HG03159 (cell line): ENCODE data around the gene GNAI2.
A peak's percentile ranks its signal among the peaks of the same experiment; 100 is the strongest.

ENCODE experiments used
- ATAC-seq: cut with Tn5 transposase; IDR thresholded peaks from one replicate; pipeline ENCODE4 v1.9.1; 2021; ENCODE audit warnings: mild to moderate bottlenecking, moderate library complexity; ENCODE audit not compliant: unreplicated experiment

Gene GNAI2

DNA sequence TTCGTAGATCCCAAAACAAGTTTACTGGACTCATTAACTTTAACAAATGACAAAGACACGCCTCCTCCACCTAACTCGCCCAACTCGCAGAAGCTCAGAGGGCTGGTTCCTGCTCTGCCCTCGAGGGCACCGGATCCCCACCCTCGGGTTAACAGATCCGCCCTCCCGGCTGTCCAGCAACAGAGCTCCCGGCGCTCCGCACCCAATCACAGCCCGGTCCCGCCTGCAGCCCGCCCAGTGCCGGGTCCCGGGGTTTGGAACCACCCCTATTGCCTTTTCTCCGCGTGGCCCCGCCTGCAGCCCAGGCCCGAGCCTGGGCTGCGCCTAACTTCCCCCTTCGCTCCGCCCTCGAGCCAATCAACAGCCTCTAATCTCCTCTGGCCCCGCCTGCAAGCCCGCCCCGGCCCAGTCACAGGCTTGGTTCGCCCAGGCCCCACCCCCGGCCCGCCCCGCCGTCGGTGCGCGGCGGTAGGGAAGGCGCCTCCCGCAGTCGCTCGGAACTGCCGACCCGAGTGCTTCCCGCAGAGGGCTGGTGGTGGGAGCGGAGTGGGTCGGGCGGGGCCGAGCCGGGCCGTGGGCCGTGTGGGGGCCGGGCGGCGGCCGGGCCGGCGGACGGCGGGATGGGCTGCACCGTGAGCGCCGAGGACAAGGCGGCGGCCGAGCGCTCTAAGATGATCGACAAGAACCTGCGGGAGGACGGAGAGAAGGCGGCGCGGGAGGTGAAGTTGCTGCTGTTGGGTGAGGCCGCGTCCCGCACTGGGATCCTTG lies at the start of gene GNAI2:
Gene GNAI2 (plus strand): TSS at position 489 of the 768 bp plus-strand sequence. CDS start 132 bp downstream, at position 621.
- peak; percentile 91 for ATAC-seq

DNA sequence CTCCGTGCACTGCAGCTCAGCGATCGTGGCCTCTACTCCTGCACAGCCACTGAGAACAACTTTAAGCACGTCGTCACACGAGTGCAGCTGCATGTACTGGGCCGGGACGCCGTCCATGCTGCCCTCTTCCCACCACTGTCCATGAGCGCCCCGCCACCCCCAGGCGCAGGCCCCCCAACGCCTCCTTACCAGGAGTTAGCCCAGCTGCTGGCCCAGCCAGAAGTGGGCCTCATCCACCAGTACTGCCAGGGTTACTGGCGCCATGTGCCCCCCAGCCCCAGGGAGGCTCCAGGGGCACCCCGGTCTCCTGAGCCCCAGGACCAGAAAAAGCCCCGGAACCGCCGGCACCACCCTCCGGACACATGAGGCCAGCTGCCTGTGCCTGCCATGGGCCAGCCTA lies 48.3 kb upstream of the GNAI2 start:
- ATAC-seq: no peak

- ATAC-seq: no peak
These were observed 46.7 kb upstream of the GNAI2 start for GRCh38 chr3:50189274-50189673.

DNA sequence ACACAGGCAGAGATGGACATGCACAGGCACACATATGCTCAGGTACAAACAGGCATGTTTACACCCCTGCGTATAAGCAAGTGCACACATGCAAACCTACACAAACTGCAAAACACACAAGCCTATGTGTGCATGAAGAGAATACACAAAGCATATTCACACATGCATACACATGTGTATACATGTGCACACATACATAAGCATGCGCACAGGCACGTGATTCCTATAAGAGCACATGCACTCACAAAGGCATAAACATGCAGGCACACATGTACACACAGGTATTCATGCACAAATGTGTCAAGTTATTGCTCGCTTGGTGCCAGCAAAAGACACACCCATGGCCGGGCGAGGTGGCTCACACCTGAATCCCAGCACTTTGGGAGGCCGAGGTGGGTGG lies 46.0 kb upstream of the GNAI2 start:
- no peak for ATAC-seq

- no peak for ATAC-seq
These were observed 44.9 kb upstream of the GNAI2 start, which contains the start of gene GNAT1 for GRCh38 chr3:50190936-50191660. Gene GNAT1 (plus strand): TSS chr3:50191610. CDS start chr3:50191726, 116 bp downstream.

GRCh38 chr3:50192124-50192523 lies 43.9 kb upstream of the GNAI2 start:
- no peak for ATAC-seq

- no peak for ATAC-seq
These were observed 43.3 kb upstream of the GNAI2 start for GRCh38 chr3:50192689-50193141.

GRCh38 chr3:50193286-50193685 lies 42.7 kb upstream of the GNAI2 start:
- no peak for ATAC-seq

DNA sequence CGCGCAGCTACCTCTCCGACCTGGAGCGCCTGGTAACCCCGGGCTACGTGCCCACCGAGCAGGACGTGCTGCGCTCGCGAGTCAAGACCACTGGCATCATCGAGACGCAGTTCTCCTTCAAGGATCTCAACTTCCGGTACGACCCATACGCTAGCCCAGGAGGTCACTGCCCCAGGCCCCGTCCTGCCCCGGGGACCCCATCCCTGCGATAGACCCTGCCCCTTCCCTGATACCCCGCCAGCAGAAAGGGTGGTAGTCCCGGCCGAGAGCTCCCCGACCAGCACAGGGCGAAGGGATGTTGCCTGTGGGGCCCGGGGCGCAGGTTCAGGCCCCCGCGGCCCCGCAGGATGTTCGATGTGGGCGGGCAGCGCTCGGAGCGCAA lies 42.3 kb upstream of the GNAI2 start:
- no peak for ATAC-seq

- no peak for ATAC-seq
These were observed 41.7 kb upstream of the GNAI2 start for GRCh38 chr3:50194128-50194902.

- ATAC-seq: no peak
These were observed 41.0 kb upstream of the GNAI2 start for GRCh38 chr3:50194903-50195500.

DNA sequence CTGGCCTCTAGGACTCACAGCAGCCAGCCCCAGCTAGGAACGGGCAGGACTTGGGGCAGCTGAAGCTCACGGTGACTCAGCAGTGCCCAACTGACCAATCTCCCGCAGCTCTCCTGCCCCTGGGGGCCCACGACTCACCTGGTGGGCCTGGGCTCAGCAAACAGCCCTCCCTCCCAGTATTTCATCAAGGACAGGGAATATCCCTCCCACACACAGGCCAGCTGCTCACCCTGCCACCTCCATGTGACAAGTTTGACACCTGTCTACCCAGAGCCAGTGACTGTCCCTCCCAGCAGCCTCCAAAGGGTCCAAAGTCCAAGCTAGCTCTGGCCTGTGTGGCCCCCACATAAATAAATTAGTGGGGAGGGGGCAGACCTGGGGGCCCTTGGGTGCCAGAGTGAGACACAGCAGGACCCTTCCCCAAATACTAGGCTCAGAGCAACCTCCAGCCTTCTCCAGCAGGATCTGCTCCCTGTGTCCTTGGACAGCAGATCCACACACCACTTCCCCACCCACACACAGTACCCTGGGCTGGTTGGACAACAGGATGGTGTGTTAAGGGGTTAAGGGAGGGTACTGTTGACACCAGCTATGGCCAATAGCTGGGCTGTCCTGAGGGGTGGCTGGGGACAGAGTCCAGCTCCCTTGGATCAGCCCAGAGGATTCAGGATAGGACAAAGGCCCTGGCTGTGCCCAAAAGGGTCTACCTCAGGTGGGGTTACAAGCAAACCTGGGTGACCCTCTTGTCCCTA lies 40.3 kb upstream of the GNAI2 start:
- no peak for ATAC-seq

GRCh38 chr3:50196253-50196801 lies 39.7 kb upstream of the GNAI2 start:
- ATAC-seq: no peak

DNA sequence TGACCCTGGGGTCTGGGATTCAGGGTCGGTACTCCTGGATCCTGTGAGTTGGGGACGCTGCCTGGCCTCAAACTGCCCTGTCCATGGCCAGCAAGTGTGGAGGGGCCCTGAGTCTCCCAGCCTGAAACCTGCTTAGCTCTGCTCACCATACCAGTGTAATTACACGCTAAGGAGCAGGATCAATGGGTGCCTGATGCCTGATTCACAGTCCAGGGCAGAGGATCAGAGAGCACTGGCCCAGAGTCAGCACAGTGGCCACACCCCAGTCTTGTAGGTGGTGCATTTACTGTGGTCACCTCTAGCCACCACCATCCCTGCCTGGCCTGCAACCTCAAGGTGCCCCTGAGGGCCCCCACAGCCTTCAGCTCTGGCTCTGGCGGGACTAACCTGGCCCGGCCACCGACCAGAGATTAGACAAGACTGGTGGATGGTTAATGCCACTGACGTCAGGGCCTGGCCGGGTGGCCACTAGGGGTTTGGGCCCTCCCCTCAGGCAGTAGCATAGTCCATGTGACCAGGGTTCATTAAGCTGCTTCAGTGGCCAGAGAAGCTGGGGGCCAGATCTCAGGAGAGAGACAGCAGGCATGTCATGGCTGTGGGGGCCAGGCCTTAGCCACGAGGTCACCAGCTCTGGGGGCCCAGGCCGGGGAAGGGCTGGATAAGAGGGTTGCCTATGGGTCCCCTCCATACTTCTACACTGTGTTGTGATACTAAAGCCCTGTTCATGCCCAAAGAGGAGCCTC lies 34.3 kb upstream of the GNAI2 start:
- ATAC-seq: no peak

GRCh38 chr3:50202353-50203112 lies 33.5 kb upstream of the GNAI2 start:
- no peak for ATAC-seq

DNA sequence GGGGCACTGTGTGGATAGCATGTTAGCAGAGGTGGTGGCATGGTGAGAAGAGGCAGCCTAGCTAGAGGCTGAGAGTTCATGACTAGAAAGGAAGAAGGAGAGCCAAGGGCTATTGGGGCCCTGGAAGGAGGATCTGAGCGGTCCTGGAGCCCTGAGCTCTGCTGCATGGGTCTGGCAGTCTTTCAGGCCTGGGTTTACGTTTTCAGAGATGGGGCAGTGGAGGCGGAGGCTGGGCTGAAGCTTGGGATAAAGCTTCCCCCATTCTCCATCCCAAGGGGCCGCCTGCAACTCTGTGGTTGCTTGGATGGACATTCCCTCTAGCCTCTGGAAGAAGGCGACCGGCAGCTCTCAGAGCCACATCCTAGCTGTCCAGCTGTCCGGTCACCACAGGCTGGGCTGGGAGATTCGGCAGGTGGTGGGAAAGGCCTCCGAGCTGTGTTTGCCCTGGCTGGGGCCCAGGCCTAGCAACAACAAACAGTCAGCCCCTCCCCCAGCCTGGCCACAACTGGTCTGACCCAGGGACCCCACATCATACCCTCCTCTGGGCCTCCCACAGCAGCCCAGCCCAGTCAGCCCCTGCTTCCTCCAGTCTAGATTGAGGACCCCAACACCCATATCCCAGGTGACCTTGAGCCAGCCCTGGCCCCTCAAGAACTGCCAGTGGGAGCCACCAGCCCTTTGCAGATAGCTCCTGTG lies 32.7 kb upstream of the GNAI2 start:
- no peak for ATAC-seq

DNA sequence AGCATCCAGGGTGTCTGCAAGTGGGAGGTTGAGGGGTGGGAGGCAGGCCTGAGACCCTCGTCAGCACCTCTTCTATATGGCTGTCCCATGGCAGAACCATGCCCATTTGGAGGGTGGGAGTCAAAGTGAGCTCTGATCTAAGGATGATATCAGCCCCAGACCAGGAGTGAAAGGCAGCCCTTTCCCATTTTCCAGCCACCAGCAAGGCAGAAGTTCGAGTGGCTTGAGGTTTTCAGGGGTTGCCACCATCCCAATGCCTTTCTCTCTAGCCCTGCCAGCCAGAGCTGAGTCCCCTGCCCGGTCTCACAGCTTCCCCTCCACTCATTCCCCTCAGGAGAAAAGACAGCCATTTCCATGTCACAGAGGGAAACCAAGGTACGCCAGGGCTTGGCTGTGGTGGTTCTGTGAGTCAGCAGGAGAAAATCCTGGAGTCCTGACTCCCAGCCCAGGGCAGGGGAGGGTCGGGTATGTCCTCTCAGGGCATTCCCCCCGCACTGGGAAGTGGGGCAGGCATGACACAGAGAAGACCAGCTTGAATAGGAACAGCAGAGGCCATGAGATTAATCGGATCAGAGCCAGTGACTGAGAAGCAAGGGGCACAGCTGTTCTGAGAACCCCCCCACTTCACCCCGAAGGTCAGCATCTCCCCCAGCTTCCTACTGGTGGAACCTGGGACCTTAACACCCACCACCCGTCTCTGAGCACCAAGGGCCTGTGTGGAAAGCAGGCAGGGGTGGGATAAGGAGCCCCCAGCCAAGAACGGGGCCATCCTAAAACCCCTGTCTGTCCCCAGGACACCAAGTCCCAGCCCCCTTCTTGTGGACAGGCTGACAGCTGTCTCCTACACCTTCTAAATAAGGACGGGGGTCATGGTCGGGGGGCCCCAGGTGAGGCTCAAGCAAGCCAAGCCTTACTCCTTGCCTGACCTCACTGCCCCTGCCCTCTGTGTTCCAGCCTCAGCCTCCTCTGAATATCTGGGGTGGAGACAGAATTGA lies 31.9 kb upstream of the GNAI2 start:
- no peak for ATAC-seq
